ENCODE measurements around the gene KCNQ1OT1.
"Not testable (repeated sequence)": the region's sequence is repeated elsewhere in the genome, so short reads cannot be mapped to it uniquely, and the experiment has no call there.

The KCNQ1OT1 gene

DNA sequence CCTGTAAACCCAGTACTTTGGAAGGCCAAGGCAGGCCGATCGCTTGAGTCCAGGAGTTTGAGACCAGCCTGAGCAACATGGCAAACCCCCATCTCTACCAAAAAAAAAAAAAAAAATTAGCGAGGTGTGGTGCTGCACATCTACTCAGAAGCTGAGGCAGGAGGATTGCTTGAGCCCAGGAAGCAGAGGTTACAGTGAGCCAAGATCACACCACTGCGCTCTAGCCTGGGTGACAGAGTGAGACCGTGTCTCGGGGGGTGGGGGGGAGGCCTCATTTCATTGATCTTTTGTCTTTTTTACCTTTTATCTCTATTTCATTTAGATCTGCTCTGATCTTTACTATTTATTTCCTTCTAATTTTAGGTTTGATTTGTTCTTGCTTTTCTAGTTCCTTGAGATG, 51.8 kb downstream of the KCNQ1OT1 start:
- no peak for DNase-seq (ENCODE audit: low read depth)
- TF ChIP-seq, protein P1, sequence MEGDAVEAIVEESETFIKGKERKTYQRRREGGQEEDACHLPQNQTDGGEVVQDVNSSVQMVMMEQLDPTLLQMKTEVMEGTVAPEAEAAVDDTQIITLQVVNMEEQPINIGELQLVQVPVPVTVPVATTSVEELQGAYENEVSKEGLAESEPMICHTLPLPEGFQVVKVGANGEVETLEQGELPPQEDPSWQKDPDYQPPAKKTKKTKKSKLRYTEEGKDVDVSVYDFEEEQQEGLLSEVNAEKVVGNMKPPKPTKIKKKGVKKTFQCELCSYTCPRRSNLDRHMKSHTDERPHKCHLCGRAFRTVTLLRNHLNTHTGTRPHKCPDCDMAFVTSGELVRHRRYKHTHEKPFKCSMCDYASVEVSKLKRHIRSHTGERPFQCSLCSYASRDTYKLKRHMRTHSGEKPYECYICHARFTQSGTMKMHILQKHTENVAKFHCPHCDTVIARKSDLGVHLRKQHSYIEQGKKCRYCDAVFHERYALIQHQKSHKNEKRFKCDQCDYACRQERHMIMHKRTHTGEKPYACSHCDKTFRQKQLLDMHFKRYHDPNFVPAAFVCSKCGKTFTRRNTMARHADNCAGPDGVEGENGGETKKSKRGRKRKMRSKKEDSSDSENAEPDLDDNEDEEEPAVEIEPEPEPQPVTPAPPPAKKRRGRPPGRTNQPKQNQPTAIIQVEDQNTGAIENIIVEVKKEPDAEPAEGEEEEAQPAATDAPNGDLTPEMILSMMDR (IDR thresholded peaks at IDR 0.05; ENCODE audit: control insufficient read depth, insufficient read depth, low read depth, low read length, missing control alignments) = no peak
- H3K4me3 ChIP-seq (ENCODE audit: control insufficient read depth, low read depth, low read length) = no peak overlapping the region

DNA sequence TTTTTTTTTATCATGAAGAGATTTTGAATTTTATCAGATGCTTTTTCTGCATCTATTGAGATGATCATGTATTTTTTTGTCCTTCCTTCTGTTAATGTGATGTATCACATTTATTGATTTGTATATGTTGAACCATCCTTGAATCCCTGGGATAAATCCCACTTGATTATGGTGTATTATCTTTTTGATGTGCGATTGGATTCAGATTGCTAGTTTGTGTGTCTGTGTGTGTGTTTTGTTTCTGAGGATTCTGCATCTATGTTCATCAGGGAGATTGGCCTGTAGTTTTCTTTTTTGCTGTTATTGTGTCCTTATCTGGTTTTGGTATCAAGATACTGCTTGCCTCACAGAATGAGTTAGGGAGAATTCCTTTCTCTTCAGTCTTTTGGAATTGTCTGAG, 52.6 kb downstream of the KCNQ1OT1 start:
- TF ChIP-seq, protein P1 (IDR thresholded peaks at IDR 0.05; ENCODE audit: control insufficient read depth, insufficient read depth, low read depth, low read length, missing control alignments) = no peak
- no peak for DNase-seq (ENCODE audit: low read depth)
- no peak overlapping the region for H3K4me3 ChIP-seq (ENCODE audit: control insufficient read depth, low read depth, low read length)

DNA sequence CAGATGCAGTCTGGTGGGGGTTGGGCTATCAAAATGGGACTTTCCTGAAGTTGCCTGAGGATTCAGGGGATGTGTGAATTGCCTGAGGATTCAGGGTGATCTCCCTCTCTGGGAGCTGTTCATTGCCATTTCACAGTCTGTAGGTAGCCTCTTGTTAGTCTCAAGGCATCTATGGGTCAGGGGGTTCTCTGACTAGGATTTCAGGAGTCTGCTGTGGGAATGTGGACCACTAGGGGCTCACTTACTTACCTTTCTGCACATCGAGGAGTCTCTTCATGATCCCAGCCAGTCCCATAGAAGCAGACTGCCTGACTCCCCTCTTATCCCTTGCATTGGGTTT, 54.0 kb downstream of the KCNQ1OT1 start:
- DNase-seq (ENCODE audit: low read depth) = no peak
- TF ChIP-seq, protein P1 (IDR thresholded peaks at IDR 0.05; ENCODE audit: control insufficient read depth, insufficient read depth, low read depth, low read length, missing control alignments) = no peak
- no peak overlapping the region for H3K4me3 ChIP-seq (ENCODE audit: control insufficient read depth, low read depth, low read length)

DNA sequence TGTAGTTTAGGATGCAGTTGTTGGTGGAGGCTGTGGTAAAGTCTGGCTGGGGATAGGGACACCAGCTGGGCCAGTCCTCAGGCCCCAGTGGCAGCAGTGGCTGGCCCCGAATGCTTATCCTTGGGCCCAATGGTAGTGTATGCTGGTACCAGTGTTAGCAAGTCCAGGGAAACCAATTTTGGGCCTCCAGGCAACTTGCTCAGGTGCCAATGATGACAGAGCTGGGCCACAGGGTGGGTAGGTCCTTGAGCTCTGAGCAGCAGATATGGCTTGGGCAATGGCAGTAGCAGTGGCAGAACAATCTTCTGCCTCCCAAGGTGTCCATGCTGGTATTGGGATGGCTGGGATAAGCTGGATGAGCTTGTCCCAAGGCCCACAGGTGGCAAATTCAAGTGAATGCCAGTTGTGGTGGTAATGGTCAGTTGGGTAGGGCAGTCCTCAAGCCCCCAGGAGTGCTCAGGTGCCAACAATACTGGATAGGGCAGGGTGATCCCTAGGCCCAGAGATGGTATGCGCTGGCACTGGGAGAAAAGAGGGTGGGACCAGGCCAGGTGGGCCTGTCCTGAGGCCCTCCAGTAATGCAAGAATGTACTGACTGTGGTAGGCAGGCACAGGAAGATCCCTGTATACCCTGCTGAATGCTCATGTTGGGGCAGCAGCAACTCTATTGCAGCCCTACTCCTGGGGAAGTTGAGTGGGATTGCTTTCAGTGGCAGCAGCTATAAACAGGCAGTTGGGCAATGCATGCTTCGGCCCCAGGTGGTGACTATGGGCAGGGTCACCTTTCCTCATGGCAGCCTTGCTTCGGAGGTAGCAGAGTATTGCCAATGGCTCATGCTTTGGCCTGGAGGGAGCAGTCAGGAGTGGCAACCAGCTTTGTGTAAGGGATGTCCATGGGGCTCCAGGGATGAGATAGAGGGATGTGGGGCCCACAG, 54.7 kb downstream of the KCNQ1OT1 start:
- DNase-seq (ENCODE audit: low read depth) = no peak
- TF ChIP-seq, protein P1 (IDR thresholded peaks at IDR 0.05; ENCODE audit: control insufficient read depth, insufficient read depth, low read depth, low read length, missing control alignments) = no peak
- H3K4me3 ChIP-seq (ENCODE audit: control insufficient read depth, low read depth, low read length) = no peak overlapping the region

DNA sequence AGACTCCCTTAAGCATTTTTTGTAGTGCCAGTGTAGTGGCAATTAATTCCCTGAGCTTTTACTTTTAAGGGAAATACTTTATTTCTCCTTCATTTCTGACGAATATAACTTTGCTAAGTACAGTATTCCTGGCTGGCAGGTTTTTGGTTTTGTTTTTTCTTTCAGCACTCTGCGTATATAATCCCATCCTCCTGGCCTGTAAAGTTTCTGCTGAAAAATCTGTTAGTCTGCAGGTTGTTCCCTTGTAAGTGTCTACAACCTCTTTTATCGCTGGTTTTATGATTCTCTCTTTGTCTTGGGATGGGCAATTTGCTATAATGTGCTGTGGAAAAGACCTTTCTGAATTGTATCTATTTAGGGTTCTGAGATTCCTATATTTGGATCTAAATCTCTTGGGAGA, 56.0 kb downstream of the KCNQ1OT1 start:
- TF ChIP-seq, protein P1 (IDR thresholded peaks at IDR 0.05; ENCODE audit: control insufficient read depth, insufficient read depth, low read depth, low read length, missing control alignments) = no peak
- H3K4me3 ChIP-seq (ENCODE audit: control insufficient read depth, low read depth, low read length) = no peak overlapping the region
- DNase-seq (ENCODE audit: low read depth) = no peak

DNA sequence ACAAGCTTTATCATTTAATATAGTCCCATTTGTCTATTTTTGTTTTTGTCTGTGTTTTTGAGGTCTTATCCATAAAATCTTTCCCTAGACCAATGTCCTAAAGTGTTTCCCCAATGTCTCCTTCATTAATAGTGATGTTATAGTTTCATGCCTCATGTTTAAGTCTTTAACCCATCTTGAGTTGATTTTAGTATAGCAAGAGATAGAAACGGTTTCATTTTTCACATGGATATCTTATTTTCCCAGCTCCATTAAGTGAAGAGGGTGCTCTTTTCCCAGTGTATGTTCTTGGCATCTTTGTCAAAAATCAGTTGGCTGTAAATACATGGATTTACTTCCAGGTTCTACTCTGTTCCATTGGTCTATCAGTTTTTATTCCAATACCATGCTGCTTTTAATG, 58.2 kb downstream of the KCNQ1OT1 start:
- H3K4me3 ChIP-seq (ENCODE audit: control insufficient read depth, low read depth, low read length) = no peak overlapping the region
- DNase-seq (ENCODE audit: low read depth) = no peak
- TF ChIP-seq, protein P1 (IDR thresholded peaks at IDR 0.05; ENCODE audit: control insufficient read depth, insufficient read depth, low read depth, low read length, missing control alignments) = no peak

DNA sequence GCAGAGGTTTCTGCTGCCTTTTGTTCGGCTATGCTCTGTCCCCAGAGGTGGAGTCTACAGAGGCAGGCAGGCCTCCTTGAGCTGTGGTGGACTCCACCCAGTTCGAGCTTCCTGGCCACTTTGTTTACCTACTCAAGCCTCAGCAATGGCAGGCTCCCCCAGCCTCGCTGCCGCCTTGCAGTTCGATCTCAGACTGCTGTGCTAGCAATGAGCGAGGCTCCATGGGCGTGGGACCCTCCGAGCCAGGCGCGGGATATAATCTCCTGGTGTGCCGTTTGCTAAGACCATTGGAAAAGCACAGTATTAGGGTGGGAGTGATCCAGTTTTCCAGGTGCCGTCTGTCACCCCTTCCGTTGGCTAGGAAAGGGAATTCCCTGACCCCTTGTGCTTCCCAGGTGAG, 60.0 kb downstream of the KCNQ1OT1 start:
- H3K4me3 ChIP-seq (ENCODE audit: control insufficient read depth, low read depth, low read length); DNase-seq (ENCODE audit: low read depth): not testable (repeated sequence)

Data from AG09309 (cell line).